ENCODE data around the gene RERE.

RERE gene

GRCh38 chr1:8378981-8379470 is 438.4 kb downstream of the RERE start:
- in situ Hi-C loops (cut with MboI; ENCODE audit: low sequenced_read_pairs) = no loop called here

GRCh38 chr1:8378178-8378577 is 439.3 kb downstream of the RERE start:
- in situ Hi-C loops (cut with MboI; ENCODE audit: low sequenced_read_pairs) = no loop called here

GRCh38 chr1:8377271-8377981 is 440.0 kb downstream of the RERE start:
- in situ Hi-C loops (cut with MboI; ENCODE audit: low sequenced_read_pairs) = no loop called here

GRCh38 chr1:8376358-8376840 is 441.0 kb downstream of the RERE start:
- in situ Hi-C loops (cut with MboI; ENCODE audit: low sequenced_read_pairs) = no loop called here

GRCh38 chr1:8374812-8375211 is 442.6 kb downstream of the RERE start:
- in situ Hi-C loops (cut with MboI; ENCODE audit: low sequenced_read_pairs) = no loop called here

- in situ Hi-C loops (cut with MboI; ENCODE audit: low sequenced_read_pairs) = no loop called here
These were observed 443.1 kb downstream of the RERE start for GRCh38 chr1:8374356-8374755.

- in situ Hi-C loops (cut with MboI; ENCODE audit: low sequenced_read_pairs) = no loop called here
These were observed 443.7 kb downstream of the RERE start for GRCh38 chr1:8373581-8374241.

- in situ Hi-C loops (cut with MboI; ENCODE audit: low sequenced_read_pairs) = no loop called here
These were observed 444.3 kb downstream of the RERE start for GRCh38 chr1:8373125-8373524.

- in situ Hi-C loops (cut with MboI; ENCODE audit: low sequenced_read_pairs) = no loop called here
These were observed 446.0 kb downstream of the RERE start for GRCh38 chr1:8371372-8371991.

- in situ Hi-C loops (cut with MboI; ENCODE audit: low sequenced_read_pairs) = no loop called here
These were observed 446.5 kb downstream of the RERE start for GRCh38 chr1:8370905-8371315.

GRCh38 chr1:8370046-8370881 is 447.2 kb downstream of the RERE start:
- in situ Hi-C loops (cut with MboI; ENCODE audit: low sequenced_read_pairs) = no loop called here

- in situ Hi-C loops (cut with MboI; ENCODE audit: low sequenced_read_pairs) = no loop called here
These were observed 448.3 kb downstream of the RERE start for GRCh38 chr1:8368956-8369639.

- in situ Hi-C loops (cut with MboI; ENCODE audit: low sequenced_read_pairs) = no loop called here
These were observed 449.8 kb downstream of the RERE start for GRCh38 chr1:8367571-8368194.

- in situ Hi-C loops (cut with MboI; ENCODE audit: low sequenced_read_pairs) = no loop called here
These were observed 451.6 kb downstream of the RERE start for GRCh38 chr1:8365661-8366362.

- in situ Hi-C loops (cut with MboI; ENCODE audit: low sequenced_read_pairs) = no loop called here
These were observed 452.7 kb downstream of the RERE start for GRCh38 chr1:8364528-8365442.

GRCh38 chr1:8363767-8364301 is 453.6 kb downstream of the RERE start:
- in situ Hi-C loops (cut with MboI; ENCODE audit: low sequenced_read_pairs) = no loop called here

- in situ Hi-C loops (cut with MboI; ENCODE audit: low sequenced_read_pairs) = no loop called here
These were observed 454.2 kb downstream of the RERE start for GRCh38 chr1:8363186-8363766.

- in situ Hi-C loops (cut with MboI; ENCODE audit: low sequenced_read_pairs) = no loop called here
These were observed 454.7 kb downstream of the RERE start for GRCh38 chr1:8362701-8363101.
